Endometrium (tissue), 2 donors: ENCODE measurements around the gene SLC9B2.
A peak's percentile ranks its signal among the peaks of the same experiment; 100 is the strongest.
"Not testable (repeated sequence)": the region's sequence is repeated elsewhere in the genome, so short reads cannot be mapped to it uniquely, and the experiment has no call there.

ENCODE experiments used
- FAIRE-seq: peaks from 2 replicates; lab custom pipeline; 2012; peaks lifted over from hg19 to GRCh38; lab: Jason Lieb, UNC
- donor health status: control.
- donor health status: control.

The SLC9B2 gene

DNA sequence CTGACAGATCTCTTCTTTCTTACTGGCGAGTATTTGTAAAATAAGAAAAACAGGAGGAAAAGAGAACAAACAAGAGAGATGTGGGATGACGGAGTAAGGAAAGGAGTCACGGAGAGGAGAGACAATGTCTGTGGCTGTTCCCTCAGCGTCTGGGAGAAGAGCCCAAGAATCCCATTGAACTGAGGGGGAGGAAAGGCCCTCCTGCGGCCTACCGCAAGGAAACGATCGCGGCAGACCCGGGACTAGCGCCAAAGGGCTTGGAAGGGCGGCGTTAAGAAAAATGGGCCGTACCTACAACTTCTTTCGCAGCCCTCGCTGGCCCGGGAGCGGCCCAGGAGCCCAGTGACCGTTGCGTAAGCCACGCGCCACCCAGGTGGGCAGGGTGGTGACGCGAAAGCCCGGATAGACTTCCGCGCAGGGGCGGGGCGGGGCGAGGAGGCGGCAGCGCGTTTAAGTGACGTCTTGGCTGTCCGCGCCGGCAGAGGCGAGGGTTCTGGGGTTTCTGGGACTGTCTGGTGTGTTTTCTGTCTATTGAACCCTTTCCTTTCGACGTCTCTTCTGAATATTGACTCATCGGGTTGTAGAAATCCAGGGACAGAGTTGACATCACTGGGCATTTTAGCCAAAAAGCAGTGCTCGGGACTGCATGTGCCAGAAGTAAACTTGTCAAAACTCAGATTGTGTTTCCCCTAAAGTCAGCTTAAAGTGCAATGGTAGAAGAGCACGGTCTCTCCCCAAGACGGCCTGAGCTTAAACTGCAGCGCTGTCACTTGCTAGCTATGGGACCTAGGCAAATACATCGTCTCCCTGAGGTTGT is 57.0 kb downstream of the SLC9B2 start, which contains the start of gene SLC9B1:
TSS of gene SLC9B1 (minus strand) at position 398 of the 817 bp plus-strand sequence. CDS start 27,994 bp downstream, outside the sequence.
- FAIRE-seq = peak; percentile 94

DNA sequence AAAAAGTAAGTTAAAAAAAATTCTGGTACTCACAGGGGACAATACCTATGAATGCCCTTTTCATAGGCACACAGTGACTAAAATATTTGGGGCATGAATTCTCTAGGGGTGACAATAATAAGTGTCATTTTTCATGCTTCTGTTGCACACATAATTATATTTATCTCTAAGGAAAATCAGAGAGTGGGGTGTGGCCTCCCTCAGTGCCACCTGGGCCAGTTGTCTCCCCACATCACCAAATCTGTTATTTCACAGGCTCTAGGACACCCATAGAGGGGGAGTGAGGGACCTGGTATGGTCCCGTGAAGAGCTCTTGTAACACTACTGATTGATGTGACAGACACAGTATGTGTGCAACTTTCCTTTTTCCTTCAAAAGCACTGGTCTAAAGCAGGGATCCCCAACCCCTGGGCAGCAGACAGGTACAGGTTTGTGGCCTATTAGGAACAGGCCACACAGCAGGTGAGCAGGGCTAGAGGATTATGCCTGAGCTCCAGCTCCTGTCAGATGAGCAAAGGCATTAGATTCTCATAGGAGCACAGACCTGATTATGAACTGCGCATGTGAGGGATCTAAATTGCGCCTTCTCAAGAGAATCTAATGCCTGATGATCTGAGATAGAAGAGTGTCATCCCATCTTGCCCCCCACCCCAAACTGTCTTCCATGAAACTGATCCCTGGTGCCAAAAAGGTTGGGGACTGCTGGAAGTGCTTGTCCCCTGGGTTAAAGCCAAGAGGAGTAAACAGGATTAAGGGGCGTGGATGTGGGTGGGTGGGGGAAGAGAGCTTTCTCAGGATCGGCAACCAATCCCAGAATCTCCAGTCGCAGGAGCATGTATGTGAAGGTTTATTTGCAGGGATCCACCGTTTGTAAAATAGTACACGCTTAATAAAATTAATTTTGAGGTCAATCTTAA is 57.9 kb downstream of the SLC9B2 start:
- FAIRE-seq = no peak

DNA sequence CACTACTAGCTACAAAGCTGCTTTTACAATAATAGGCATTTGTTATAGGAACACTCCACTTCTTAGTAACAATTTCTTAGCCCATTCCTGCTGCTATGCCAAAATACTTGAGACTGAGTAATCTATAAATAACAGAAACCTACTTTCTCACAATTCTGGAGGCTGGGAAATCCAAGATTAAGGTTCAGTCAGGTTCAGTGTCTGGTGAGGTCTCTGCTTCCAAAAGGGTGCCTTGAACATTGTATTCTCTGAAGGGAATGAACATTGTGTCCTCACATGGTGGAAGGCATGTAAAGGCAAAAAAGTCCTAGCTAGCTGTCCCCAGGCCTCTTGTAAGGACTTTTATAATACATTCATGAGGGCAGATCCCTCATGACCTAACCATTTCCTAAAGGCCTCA is 64.0 kb downstream of the SLC9B2 start:
- FAIRE-seq = no peak

DNA sequence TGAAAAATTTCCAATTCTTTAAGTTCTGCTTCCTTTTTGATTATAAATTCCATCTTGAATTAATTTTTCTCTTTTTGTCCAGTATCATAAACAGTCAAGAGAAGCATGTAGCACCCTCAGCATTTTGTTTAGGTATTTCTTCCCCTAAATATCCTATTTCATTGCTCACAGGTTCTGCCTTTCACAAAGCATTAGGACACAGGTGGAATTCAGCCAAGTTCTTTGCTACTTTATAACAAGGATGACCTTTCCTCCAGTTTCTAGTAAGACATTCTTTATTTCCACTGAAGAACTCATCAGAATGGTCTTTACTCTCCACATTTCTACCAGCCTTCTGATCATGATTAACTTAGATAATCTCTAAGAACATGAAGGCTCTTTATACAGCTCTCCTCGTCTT is 64.5 kb downstream of the SLC9B2 start:
- FAIRE-seq = no peak

DNA sequence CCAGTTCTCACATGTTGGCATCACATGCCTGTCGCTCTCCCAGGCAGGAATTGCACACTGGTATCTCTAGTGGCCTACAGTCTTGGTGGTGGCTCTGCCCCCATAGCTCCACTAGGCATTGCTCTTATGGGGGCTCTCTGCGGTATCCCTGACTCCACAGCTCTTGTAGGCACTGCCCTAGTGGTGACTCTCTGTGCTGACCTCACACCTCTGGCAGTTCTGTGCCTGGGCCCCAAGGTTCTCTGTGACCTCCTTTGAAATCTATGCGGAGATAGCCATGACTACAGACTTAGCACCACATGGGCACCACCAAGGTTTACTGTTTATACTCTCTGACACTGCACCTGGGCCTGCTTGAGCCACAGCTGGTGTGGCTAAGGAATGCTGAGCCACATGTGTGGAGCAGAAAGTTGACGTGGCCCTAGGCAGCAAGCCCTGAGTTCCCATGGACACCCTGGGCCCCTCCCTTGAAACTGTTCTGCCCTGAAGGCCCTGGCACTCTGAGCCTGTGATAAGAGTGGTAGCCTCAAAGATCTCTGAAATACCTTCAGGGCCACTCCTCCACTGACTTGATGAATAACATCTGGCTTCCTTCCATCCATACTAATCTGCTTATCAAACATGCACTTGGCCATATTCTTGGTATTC is 65.1 kb downstream of the SLC9B2 start:
- FAIRE-seq = no peak

DNA sequence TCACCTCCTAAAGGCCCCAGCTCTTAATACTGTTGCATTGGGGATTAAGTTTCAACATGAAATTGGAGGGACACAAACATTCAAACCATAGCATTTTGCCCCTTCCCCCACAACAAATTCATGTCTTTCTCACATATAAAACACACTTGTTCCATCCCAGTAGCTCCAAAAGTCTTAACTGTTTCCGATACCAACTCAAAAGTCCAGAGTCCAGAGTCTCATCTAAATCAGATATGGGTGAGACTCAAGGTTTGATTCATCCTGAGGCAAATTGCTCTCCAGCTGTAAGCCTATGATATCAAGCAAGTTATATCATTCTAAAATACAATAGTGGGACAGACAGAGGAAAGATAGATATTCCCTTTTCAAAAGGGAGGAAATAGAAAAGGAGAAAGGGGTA is 65.8 kb downstream of the SLC9B2 start:
- no peak for FAIRE-seq

DNA sequence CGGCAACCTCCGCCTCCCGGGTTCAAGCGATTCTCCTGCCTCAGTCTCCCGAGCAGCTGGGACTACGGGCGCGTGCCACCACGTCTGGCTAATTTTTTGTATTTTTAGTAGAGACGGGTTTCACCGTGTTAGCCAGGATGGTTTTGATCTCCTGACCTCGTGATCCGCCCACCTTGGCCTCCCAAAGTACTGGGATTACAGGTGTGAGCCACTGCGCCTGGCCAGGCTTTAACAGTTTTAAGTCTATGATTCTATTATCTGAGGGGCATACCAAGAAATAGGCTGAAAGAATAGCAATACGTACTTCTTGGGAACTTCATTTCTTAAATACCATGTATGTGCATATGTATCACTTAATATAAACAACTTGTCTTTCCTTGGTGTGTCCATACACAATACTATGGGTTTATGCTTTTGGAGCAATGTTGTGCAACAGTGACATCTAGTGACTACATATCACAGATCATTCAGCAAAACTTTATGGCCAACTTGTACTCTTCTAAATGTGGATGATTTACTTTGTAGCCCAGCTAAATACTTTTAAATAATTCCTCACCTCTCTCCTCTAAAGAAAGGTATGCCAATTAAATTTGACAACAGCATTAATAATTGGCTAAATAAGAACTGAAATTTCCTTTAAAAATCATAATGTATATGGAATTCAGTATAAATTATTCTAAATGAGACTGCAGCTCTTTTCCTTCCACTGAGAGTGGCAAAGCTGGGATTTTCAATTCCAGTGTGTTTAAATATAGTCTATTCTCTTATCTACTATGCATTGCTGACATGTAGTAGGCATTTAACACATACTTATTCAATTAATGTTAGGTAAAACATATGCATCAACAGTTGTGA is 67.5 kb downstream of the SLC9B2 start:
- peak; percentile 91 for FAIRE-seq

DNA sequence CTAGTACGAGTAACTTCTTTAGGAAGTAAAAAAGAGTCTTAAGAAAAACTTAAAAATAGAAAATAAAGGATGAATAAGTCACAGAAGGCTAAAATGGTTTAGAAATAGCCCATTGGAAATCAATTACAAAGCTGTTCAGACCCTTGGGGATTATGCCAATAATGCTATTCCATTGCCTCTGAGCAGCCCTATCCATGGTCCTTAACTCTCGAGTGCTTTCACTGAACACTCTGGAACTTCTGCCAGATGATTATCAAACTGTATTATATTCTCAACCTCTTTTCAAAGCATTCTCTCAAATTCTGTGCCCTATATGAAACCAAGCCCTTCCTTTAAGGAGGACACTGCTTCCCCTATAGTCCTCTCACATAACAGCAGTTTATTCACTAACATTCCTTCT is 74.0 kb downstream of the SLC9B2 start:
- FAIRE-seq = no peak

DNA sequence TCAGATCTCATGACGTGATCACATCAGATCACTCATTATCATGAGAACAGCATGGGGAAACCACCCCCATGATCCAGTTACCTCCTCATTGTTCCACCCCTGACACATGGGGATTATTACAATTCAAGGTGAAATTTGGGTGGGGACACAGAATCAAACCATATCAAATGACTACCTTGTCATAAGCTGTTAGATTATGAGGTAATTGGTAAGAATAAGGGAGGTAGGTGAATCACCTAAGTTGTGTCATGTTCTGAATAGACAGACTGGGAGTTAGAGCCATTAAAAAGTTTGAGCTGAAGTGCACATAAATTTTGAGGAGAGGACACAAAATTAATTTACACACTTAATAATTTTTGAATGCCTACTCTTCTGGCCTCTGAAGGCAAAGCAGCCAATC is 81.8 kb downstream of the SLC9B2 start:
- FAIRE-seq = no peak

DNA sequence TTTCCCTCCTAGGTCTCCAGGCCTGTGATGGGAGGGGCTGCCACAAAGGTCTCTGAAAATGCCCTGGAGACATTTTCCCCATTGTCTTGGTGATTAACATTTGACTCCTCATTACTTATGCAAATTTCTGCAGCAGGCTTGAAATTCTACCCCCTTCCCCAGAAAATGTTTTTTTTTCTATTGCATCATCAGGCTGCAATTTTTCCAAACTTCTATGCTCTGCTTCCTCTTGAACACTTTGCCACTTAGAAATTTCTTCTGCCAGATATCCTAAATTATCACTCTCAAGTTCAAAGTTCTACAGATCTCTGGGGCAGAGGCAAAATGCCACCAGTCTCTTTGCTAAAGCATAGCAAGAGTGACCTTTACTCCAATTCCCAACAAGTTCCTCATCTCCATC is 82.6 kb downstream of the SLC9B2 start:
- FAIRE-seq = not testable (repeated sequence)

DNA sequence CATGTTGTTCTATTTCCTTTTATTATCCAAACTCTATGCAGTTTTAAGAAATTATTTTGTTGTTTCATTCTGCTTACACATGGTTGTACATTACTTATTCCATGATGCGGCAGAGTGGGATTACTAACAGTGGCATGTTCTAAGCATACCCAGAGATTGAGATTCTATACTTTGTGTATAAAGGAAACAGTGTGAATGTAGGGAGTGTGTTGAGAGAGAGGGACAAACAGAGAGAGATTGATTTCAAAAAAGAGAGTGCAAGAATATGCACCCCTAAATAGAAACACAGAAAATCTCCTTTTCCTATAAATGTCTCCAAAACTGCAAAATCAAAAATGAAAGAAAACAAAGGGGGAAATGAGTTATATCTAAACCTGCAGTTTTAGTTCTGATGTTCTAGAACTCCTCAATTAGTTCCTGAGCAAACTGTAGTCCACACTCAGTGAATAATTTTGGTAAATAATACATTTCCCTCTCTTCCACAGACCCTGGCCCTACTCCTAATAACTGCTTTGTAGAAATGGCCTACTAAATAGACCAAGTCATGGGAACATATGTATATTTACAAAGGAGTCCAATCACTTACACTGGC is 88.0 kb downstream of the SLC9B2 start:
- no peak for FAIRE-seq

DNA sequence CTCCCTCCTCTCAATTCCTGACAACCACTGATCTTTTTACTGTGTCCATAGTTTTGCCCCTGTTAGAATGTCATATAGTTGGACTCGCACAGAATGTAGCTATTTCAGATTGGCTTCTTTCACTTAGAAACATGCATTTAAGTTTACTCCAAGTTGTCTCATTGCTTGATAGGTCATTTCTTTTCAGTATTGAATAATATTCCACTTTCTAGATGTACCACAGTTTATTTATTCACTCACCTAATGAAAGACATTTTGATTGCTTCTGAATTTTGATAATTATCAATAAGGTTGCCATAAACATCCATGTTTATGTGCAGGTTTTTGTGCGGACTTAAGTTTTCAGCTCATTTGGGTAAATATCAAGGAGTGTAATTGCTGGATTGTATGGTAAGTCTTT is 95.6 kb downstream of the SLC9B2 start:
- FAIRE-seq = no peak
